Endothelial cell of umbilical vein (primary cell): ENCODE results near the gene SPAG9. TPM values are rescaled to one million over a fixed set of nuclear protein-coding genes. Genes with fewer than 3 reads are reported as not detected.

Experiments
- BruUV-seq: library from RNA; stranded (reverse); fragments of 400-500 nt; replicated peaks from 2 replicates; lab custom pipeline; 2021; lab: Mats Ljungman, UMichigan
- CTCF ChIA-PET: fragments of 300-600, 350-600 bp; sonication (Branson Sonifier 250); formaldehyde crosslinking; loops from one replicate; lab custom pipeline; 2021; ENCODE audit warnings: antibody characterized with exemption, inconsistent platforms; lab: Charles Lee
- POLR2A ChIA-PET: fragments of 300-600, 350-600 bp; sonication (Branson Sonifier 250); formaldehyde crosslinking; loops from one replicate; lab custom pipeline; 2021; ENCODE audit warnings: antibody characterized with exemption, inconsistent platforms; lab: Charles Lee
- DNase-seq: peaks from one replicate; pipeline ENCODE4 v3.0.0-alpha.2; 2011; ENCODE audit warnings: low read depth, low spot score
- FAIRE-seq: peaks from 2 replicates; lab custom pipeline; 2011; peaks lifted over from hg19 to GRCh38; lab: Jason Lieb, UNC
- H2AFZ ChIP-seq: 2 replicates; pipeline ENCODE4 v1.6.0; 2012; ENCODE audit warnings: low read depth, low read length, control low read depth, inconsistent platforms
- H3K27ac ChIP-seq: 2 replicates; pipeline ENCODE4 v1.5.1; 2011; ENCODE audit warnings: low read depth, mild to moderate bottlenecking, control low read depth, low read length, moderate library complexity; ENCODE audit not compliant: insufficient read depth
- H3K27me3 ChIP-seq, 2 experiments: 2 replicates each; pipeline versions ENCODE4 v1.6.0 to v1.6.1; 2011; ENCODE audit warnings: low read length in 2 of 2, mixed read lengths in 1 of 2; ENCODE audit not compliant: control insufficient read depth in 2 of 2, insufficient read depth in 2 of 2
- H3K36me3 ChIP-seq, 2 experiments: 2 replicates in 1 of 2; 3 replicates in 1 of 2; pipeline ENCODE4 v1.5.1; 2011; ENCODE audit warnings: low read length in 2 of 2, mild to moderate bottlenecking in 1 of 2, moderate library complexity in 1 of 2; ENCODE audit not compliant: control insufficient read depth in 2 of 2, insufficient read depth in 2 of 2; ENCODE audit errors: extremely low read depth in 1 of 2
- H3K4me1 ChIP-seq: 3 replicates; pipeline ENCODE4 v1.5.1; 2011; ENCODE audit warnings: mild to moderate bottlenecking, low read length; ENCODE audit not compliant: control insufficient read depth, insufficient read depth; ENCODE audit errors: extremely low read depth
- H3K4me2 ChIP-seq: 2 replicates; pipeline ENCODE4 v1.6.1; 2011; ENCODE audit warnings: low read length, control low read depth, mixed read lengths; ENCODE audit not compliant: insufficient read depth
- H3K4me3 ChIP-seq, 3 experiments: fragments of 200-600 bp in 1 of 3; sonication (generic), shearing (Covaris generic) in 1 of 3; replicated peaks in 1 of 3; 2 replicates each; pipeline ENCODE4 v1.5.1; 2011 to 2016; ENCODE audit warnings: control low read depth in 3 of 3, low read length in 3 of 3, mild to moderate bottlenecking in 2 of 3, inconsistent platforms in 1 of 3, low read depth in 1 of 3, moderate library complexity in 1 of 3; ENCODE audit not compliant: insufficient read depth in 1 of 3
- H3K79me2 ChIP-seq: 2 replicates; pipeline ENCODE4 v1.6.0; 2012; ENCODE audit warnings: low read length, inconsistent platforms; ENCODE audit not compliant: control insufficient read depth, insufficient read depth
- H3K9ac ChIP-seq: replicated peaks from 2 replicates; pipeline ENCODE3; 2011; ENCODE audit warnings: low read length, control low read depth; ENCODE audit not compliant: insufficient read depth; ENCODE audit errors: extremely low read depth
- H3K9me1 ChIP-seq: replicated peaks from 3 replicates; pipeline ENCODE4 v1.6.0; 2011; ENCODE audit warnings: mild to moderate bottlenecking, low read length; ENCODE audit not compliant: control insufficient read depth, insufficient read depth; ENCODE audit errors: extremely low read depth
- H3K9me3 ChIP-seq: replicated peaks from 2 replicates; pipeline ENCODE4 v1.5.1; 2012; ENCODE audit warnings: low read length, inconsistent platforms; ENCODE audit not compliant: control insufficient read depth, insufficient read depth
- H4K20me1 ChIP-seq: replicated peaks from 2 replicates; pipeline ENCODE3; 2011; ENCODE audit warnings: mild to moderate bottlenecking, low read length; ENCODE audit not compliant: control insufficient read depth, insufficient read depth; ENCODE audit errors: extremely low read depth
- EZH2 ChIP-seq: IDR thresholded peaks from 2 replicates; pipeline ENCODE4 v1.6.1; 2012; ENCODE audit warnings: borderline replicate concordance, low read depth, mild to moderate bottlenecking, moderate library complexity, low read length, inconsistent platforms; ENCODE audit not compliant: severe bottlenecking
- FOS ChIP-seq: IDR thresholded peaks from 2 replicates; pipeline ENCODE4 v1.6.1; 2011; ENCODE audit warnings: mild to moderate bottlenecking, low read length, moderate library complexity, borderline replicate concordance; ENCODE audit not compliant: insufficient read depth
- GATA2 ChIP-seq: IDR thresholded peaks from 2 replicates; pipeline ENCODE4 v1.7.0; 2011; ENCODE audit warnings: low read depth, mild to moderate bottlenecking, moderate library complexity, mixed read lengths, low read length; ENCODE audit not compliant: insufficient read length, insufficient read depth
- JUN ChIP-seq: IDR thresholded peaks from 2 replicates; pipeline ENCODE4 v1.6.1; 2011; ENCODE audit warnings: borderline replicate concordance, low read depth; ENCODE audit not compliant: insufficient read length, insufficient read depth
- MYC ChIP-seq: IDR thresholded peaks from one replicate; pipeline ENCODE4 v1.6.1; 2011; ENCODE audit warnings: mild to moderate bottlenecking, low read depth, low read length
- POLR2A ChIP-seq: IDR thresholded peaks from 2 replicates; pipeline ENCODE4 v1.6.1; 2012; ENCODE audit warnings: low read depth, mild to moderate bottlenecking, control low read depth, low read length
- POLR2AphosphoS5 ChIP-seq: IDR thresholded peaks from 2 replicates; pipeline ENCODE4 v1.6.1; 2012; ENCODE audit warnings: low read depth, mild to moderate bottlenecking, control low read depth, low read length, moderate library complexity; ENCODE audit not compliant: insufficient read depth
- dilution Hi-C: fragments of 300-500 bp; cut with MboI; formaldehyde crosslinking; loops from one replicate; pipeline ENCODE4 v1.15.0; 2019; ENCODE audit warnings: low sequenced_read_pairs; ENCODE audit not compliant: extremely low pct_ligation_motif_present
- intact Hi-C: fragments of 100-400 bp; cut with micrococcal nuclease; formaldehyde crosslinking; loops from one replicate; pipeline ENCODE4 v1.10.0; 2022
- polyA plus RNA-seq, 4 experiments: library from polyadenylated mRNA; depleted of rRNA in 3 of 4; stranded (reverse) in 3 of 4; unstranded in 1 of 4; fragments of >200 nt; gene quantifications; 2 replicates each; pipeline versions ENCODE4 v1.2.1 to v1.2.3, GENCODE V29; 2011 to 2012; ENCODE audit warnings: missing spikeins in 1 of 4
- total RNA-seq: library from RNA; stranded (reverse); gene quantifications from 2 replicates; pipeline ENCODE4 v1.2.3, GENCODE V29; 2021
- TF ChIP-seq, protein P1 (sequence below): IDR thresholded peaks from 2 replicates; pipeline ENCODE4 v1.6.1; 2011; ENCODE audit not compliant: insufficient read depth, insufficient read length
- TF ChIP-seq, protein P2 (sequence below), 2 donors: IDR thresholded peaks; 1 replicate in 1 of 2; 2 replicates in 1 of 2; pipeline ENCODE4 v1.5.1; 2011; ENCODE audit warnings: low read length in 2 of 2, mild to moderate bottlenecking in 2 of 2, moderate library complexity in 2 of 2, control low read depth in 1 of 2, inconsistent platforms in 1 of 2, low read depth in 1 of 2; ENCODE audit not compliant: insufficient read depth in 1 of 2; ENCODE audit errors: extremely low read depth in 1 of 2

SPAG9 gene
- total and polyA plus RNA-seq, 2 donors (not counting 3 experiments of a cell fraction or from before 2014, with no cell fraction given), result 16.5 to 75.0 TPM

DNA sequence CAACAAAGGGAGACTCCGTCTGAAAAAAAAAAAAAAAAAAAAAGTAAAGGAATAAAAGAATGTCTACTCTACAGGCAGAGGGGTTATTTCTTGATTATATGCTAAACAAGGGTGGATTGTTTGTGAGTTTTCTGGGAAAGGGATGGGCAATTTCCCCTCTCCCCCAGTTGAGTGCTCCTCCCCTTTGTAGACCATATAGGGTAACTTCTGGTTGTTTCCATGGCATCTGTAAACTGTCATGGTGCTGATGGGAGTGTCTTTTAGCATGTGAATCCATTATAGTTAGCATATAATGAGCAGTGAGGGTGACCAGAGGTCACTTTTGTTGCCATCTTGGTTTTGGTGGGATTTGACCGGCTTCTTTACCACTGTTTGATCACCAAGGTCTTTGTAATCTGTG, 28.5 kb upstream of the SPAG9 start:
- Histone ChIP-seq H3K79me2 (peaks cover 7% of the 10 kb centered on the region), H3K36me3 (no peaks in the 10 kb centered on the region), H2AFZ (no peak overlapping the region), H3K27me3 (no peaks in the 10 kb centered on the region), H3K27ac (no peak overlapping the region), H3K4me1 (peaks cover 6% of the 10 kb centered on the region), H3K9me1 (no peaks in the 10 kb centered on the region), H4K20me1 (no peaks in the 10 kb centered on the region), H3K4me3 (no peak overlapping the region), H3K9me3 (no peaks in the 10 kb centered on the region), H3K4me2 (no peak overlapping the region), H3K9ac (no peak overlapping the region)
- POLR2A ChIA-PET, result no interaction called here
- no TSS peak for BruUV-seq
- TF ChIP-seq EZH2, result no peak
- TF ChIP-seq POLR2AphosphoS5, result no peak
- TF ChIP-seq, protein P1, sequence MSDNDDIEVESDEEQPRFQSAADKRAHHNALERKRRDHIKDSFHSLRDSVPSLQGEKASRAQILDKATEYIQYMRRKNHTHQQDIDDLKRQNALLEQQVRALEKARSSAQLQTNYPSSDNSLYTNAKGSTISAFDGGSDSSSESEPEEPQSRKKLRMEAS, result no peak
- no peak for TF ChIP-seq JUN
- TF ChIP-seq POLR2A, result no peak
- no peak for TF ChIP-seq FOS
- TF ChIP-seq, protein P2, sequence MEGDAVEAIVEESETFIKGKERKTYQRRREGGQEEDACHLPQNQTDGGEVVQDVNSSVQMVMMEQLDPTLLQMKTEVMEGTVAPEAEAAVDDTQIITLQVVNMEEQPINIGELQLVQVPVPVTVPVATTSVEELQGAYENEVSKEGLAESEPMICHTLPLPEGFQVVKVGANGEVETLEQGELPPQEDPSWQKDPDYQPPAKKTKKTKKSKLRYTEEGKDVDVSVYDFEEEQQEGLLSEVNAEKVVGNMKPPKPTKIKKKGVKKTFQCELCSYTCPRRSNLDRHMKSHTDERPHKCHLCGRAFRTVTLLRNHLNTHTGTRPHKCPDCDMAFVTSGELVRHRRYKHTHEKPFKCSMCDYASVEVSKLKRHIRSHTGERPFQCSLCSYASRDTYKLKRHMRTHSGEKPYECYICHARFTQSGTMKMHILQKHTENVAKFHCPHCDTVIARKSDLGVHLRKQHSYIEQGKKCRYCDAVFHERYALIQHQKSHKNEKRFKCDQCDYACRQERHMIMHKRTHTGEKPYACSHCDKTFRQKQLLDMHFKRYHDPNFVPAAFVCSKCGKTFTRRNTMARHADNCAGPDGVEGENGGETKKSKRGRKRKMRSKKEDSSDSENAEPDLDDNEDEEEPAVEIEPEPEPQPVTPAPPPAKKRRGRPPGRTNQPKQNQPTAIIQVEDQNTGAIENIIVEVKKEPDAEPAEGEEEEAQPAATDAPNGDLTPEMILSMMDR (IDR thresholded peaks at IDR 0.05; ENCODE audit: extremely low read depth in 1 of 2, insufficient read depth in 1 of 2, low read depth in 1 of 2, low read length in 2 of 2), result no peak
- TF ChIP-seq MYC, result no peak
- no peak for TF ChIP-seq GATA2
- DNase-seq (no peak), FAIRE-seq (no peak)
- dilution Hi-C loops, result no loop called here
- CTCF ChIA-PET, result interaction anchor here (1.2 to 1.4 kb wide), 2 partner anchors 9 to 148 kb away, joined by 3 to 4 read pairs; no protein-coding TSS in a partner anchor
- intact Hi-C loops, result no loop called here
